Measurements from ENCODE around the gene COX8A. TPM values are rescaled to one million over a fixed set of nuclear protein-coding genes. Genes with fewer than 3 reads are reported as not detected.

Gene COX8A
- total and polyA plus RNA-seq, 2 of the 8 experiments (the other 6 are each of a cell fraction or from before 2014, with no cell fraction given) = 365 to 1,720 TPM

- no peak overlapping the region for H3K14ac ChIP-seq (ENCODE audit: insufficient read length)
- H4K20me1 ChIP-seq (replicated peaks in 1 of 2; ENCODE audit: control insufficient read depth in 1 of 2, insufficient read depth in 2 of 2, low read length in 2 of 2) = peaks cover 3 to 4% of the 10 kb centered on the region in 2 experiments
- no peak overlapping the region for H2BK20ac ChIP-seq (ENCODE audit: low read length)
- no peak overlapping the region for H3K4me3 ChIP-seq (ENCODE audit: extremely low read depth in 1 of 4, insufficient read depth in 2 of 4, low read depth in 3 of 4, low read length in 4 of 4)
- DNase-seq (ENCODE audit: low read depth in 1 of 2, low spot score in 2 of 2) (no peak), FAIRE-seq (no peak)
- no peak overlapping the region for H4K5ac ChIP-seq (ENCODE audit: insufficient read length, low read depth, low read length)
- H3K4me2 ChIP-seq (ENCODE audit: insufficient read depth in 1 of 2, low read depth in 2 of 2, low read length in 2 of 2) = no peak overlapping the region
- peaks cover 0 to 25% (median 18%) of the 10 kb centered on the region in 4 experiments; a peak in 6 of 7 replicates for H3K4me1 ChIP-seq (replicated peaks in 1 of 4; ENCODE audit: control insufficient read depth in 3 of 4, insufficient read depth in 4 of 4, low read length in 3 of 4)
- H3K4ac ChIP-seq (replicated peaks; ENCODE audit: insufficient read length, low read depth, low read length) = no peak overlapping the region
- H4K8ac ChIP-seq (ENCODE audit: extremely low read depth, insufficient read depth, low read length) = no peak overlapping the region
- H2AK5ac ChIP-seq (ENCODE audit: low read depth, low read length) = no peak overlapping the region; the same call in 1 of the 2 replicates
- H2AFZ ChIP-seq (ENCODE audit: low read length) = no peak overlapping the region
- no peaks in the 10 kb centered on the region for H3K9me3 ChIP-seq (ENCODE audit: insufficient read depth in 2 of 2, low read depth in 1 of 2, low read length in 1 of 2)
- no peaks in the 10 kb centered on the region for H3K79me1 ChIP-seq (ENCODE audit: low read depth, low read length)
- ChIA-PET POLR2A (ENCODE audit: partially characterized antibody) (interaction anchor here (0.6 to 2.0 kb wide), 3 partner anchors 9 to 80 kb away, joined by 4 to 11 read pairs (median 5); no protein-coding TSS in a partner anchor), CTCF (ENCODE audit: partially characterized antibody) (interaction anchor here (0.6 to 8.2 kb wide), 10 partner anchors 9 to 176 kb away, joined by 3 to 74 read pairs (median 4); no protein-coding TSS in a partner anchor)
- no peak overlapping the region for H2BK5ac ChIP-seq (ENCODE audit: low read depth, low read length)
- H3K36me3 ChIP-seq (ENCODE audit: control insufficient read depth in 2 of 4, insufficient read depth in 4 of 4, low read length in 3 of 4) = no peaks in the 10 kb centered on the region
- H3K18ac ChIP-seq (ENCODE audit: extremely low read depth, low read length) = no peak overlapping the region
- no peak overlapping the region for H2BK120ac ChIP-seq (replicated peaks; ENCODE audit: low read depth, low read length)
- no peak overlapping the region for H4K91ac ChIP-seq (replicated peaks; ENCODE audit: insufficient read length, low read length)
- no peak overlapping the region for H3K23ac ChIP-seq (ENCODE audit: insufficient read length)
- no peaks in the 10 kb centered on the region for H3K79me2 ChIP-seq (ENCODE audit: control insufficient read depth in 1 of 2, insufficient read depth in 2 of 2, low read length in 2 of 2)
- peaks cover 2 to 40% (median 24%) of the 10 kb centered on the region in 4 experiments; a peak in 6 of 7 replicates for H3K27me3 ChIP-seq (replicated peaks in 1 of 4; ENCODE audit: control insufficient read depth in 3 of 4, extremely low read depth in 1 of 4, insufficient read depth in 3 of 4, low read length in 3 of 4)
- no peak overlapping the region for H3K9ac ChIP-seq (replicated peaks in 1 of 4; ENCODE audit: extremely low read depth in 1 of 4, low read depth in 3 of 4, low read length in 3 of 4)
- no peak overlapping the region for H2BK15ac ChIP-seq (ENCODE audit: low read length)
- 0 out of 2 replicates have a peak overlapping the region, but pooled peaks have one; percentile 50 for H2BK12ac ChIP-seq (ENCODE audit: low read depth, low read length)
- no peak overlapping the region for H3K56ac ChIP-seq (replicated peaks; ENCODE audit: insufficient read length, low read depth, low read length)
- no peaks in the 10 kb centered on the region for H3K23me2 ChIP-seq (ENCODE audit: low read depth, low read length)
- WGBS, 2 experiments (ENCODE audit: extremely low coverage in 1 of 2, insufficient coverage in 1 of 2, insufficient read length in 1 of 2, insufficient replicate concordance in 2 of 2, low coverage in 1 of 2, low lambda C conversion rate in 2 of 2, missing lambda C conversion rate in 1 of 2) = 87% methylated on average over 7 of the region's 7 CpGs; no CpG with 5 or more reads in 1 of the 2 experiments
- H3K27ac ChIP-seq (ENCODE audit: low read depth, low read length) = no peak overlapping the region
- TF ChIP-seq RFX5 (IDR thresholded peaks at IDR 0.05; ENCODE audit: borderline replicate concordance, low read depth, low read length) = no peak
- TF ChIP-seq BCL11A (IDR thresholded peaks at IDR 0.05; ENCODE audit: low read depth in 2 of 2, low read length in 2 of 2) = no peak
- no peak for TF ChIP-seq RXRA (IDR thresholded peaks at IDR 0.05; ENCODE audit: insufficient read depth, low read depth, low read length)
- no peak for TF ChIP-seq POU5F1 (IDR thresholded peaks at IDR 0.05; ENCODE audit: low read depth, low read length)
- TF ChIP-seq SIRT6 (IDR thresholded peaks at IDR 0.05; ENCODE audit: low read length) = no peak
- no peak for TF ChIP-seq CBX5 (IDR thresholded peaks at IDR 0.05; ENCODE audit: low read depth, low read length)
- no peak for TF ChIP-seq YY1 (IDR thresholded peaks at IDR 0.05; ENCODE audit: low read depth, low read length)
These were observed 43.5 kb downstream of the COX8A start for GRCh38 chr11:64017945-64018224.
